ENCODE results near the gene DCLK2.

GRCh38 chr4:150090836-150091235, 12.6 kb downstream of the DCLK2 start:
- TF ChIP-seq CTCF (IDR thresholded peaks at IDR 0.05) (no peak), EZH2 (IDR thresholded peaks at IDR 0.05; ENCODE audit: borderline replicate concordance, insufficient read depth, low read depth, low read length, poor library complexity, severe bottlenecking) (no peak)
